AG20443 (cell line): ENCODE measurements around the gene SART3.
"Not testable (repeated sequence)": the region's sequence is repeated elsewhere in the genome, so short reads cannot be mapped to it uniquely, and the experiment has no call there.

Source experiments
- DNase-seq: peaks from one replicate; pipeline ENCODE4 v3.0.0; 2012; ENCODE audit warnings: low spot score, mixed read lengths

Gene SART3

GRCh38 chr12:108563136-108563803, 2.3 kb upstream of the SART3 start:
- DNase-seq, result peak; percentile 89

- DNase-seq, result peak; percentile 99
Measured at GRCh38 chr12:108562348-108563135, 1.6 kb upstream of the SART3 start, which contains the start of gene ISCU. Gene ISCU (plus strand): TSS chr12:108562596. CDS start chr12:108562623, 27 bp downstream.

GRCh38 chr12:108561852-108562347, 927 bp upstream of the SART3 start:
- DNase-seq, result no peak

- DNase-seq, result peak; percentile 11
Measured at GRCh38 chr12:108560321-108560721, 652 bp downstream of the SART3 start.

GRCh38 chr12:108559748-108560147, 1.2 kb downstream of the SART3 start:
- no peak for DNase-seq

- no peak for DNase-seq
Measured at GRCh38 chr12:108559007-108559655, 1.8 kb downstream of the SART3 start.

GRCh38 chr12:108555383-108555782, 5.6 kb downstream of the SART3 start:
- not testable (repeated sequence) for DNase-seq

GRCh38 chr12:108553799-108554198, 7.2 kb downstream of the SART3 start:
- DNase-seq, result no peak

GRCh38 chr12:108551535-108551934, 9.4 kb downstream of the SART3 start:
- peak; percentile 32 for DNase-seq

- no peak for DNase-seq
Measured at GRCh38 chr12:108548954-108549521, 11.9 kb downstream of the SART3 start.

GRCh38 chr12:108547686-108548085, 13.3 kb downstream of the SART3 start:
- no peak for DNase-seq

GRCh38 chr12:108543652-108544051, 17.3 kb downstream of the SART3 start:
- DNase-seq, result no peak

GRCh38 chr12:108542320-108542719, 18.7 kb downstream of the SART3 start:
- DNase-seq, result no peak

GRCh38 chr12:108538616-108539195, 22.3 kb downstream of the SART3 start:
- no peak for DNase-seq

- DNase-seq, result no peak
Measured at GRCh38 chr12:108538146-108538545, 22.8 kb downstream of the SART3 start.

GRCh38 chr12:108531929-108532848, 28.8 kb downstream of the SART3 start:
- no peak for DNase-seq

- no peak for DNase-seq
Measured at GRCh38 chr12:108530161-108530560, 30.8 kb downstream of the SART3 start.

- DNase-seq, result no peak
Measured at GRCh38 chr12:108527166-108527496, 33.8 kb downstream of the SART3 start.

GRCh38 chr12:108526482-108527165, 34.3 kb downstream of the SART3 start:
- peak; percentile 34 for DNase-seq

- peak; percentile 69 for DNase-seq
Measured at GRCh38 chr12:108525681-108526080, 35.3 kb downstream of the SART3 start.
